DMS 273 (cell line): ENCODE results near the gene TACC3.

Source experiments
- DNase-seq: peaks from one replicate; lab custom pipeline; 2025; ENCODE audit not compliant: unreplicated experiment; lab: John Stamatoyannopoulos, UW

Gene TACC3

GRCh38 chr4:1721666-1722550 is 587 bp downstream of the TACC3 start:
- DNase-seq: peak; percentile 51

GRCh38 chr4:1722551-1723118 is 1.3 kb downstream of the TACC3 start:
- no peak for DNase-seq

- DNase-seq: no peak
Measured at GRCh38 chr4:1723131-1723801, 1.9 kb downstream of the TACC3 start.

GRCh38 chr4:1725521-1725920 is 4.2 kb downstream of the TACC3 start:
- no peak for DNase-seq

GRCh38 chr4:1726146-1726934 is 5.0 kb downstream of the TACC3 start:
- DNase-seq: peak; percentile 80

- no peak for DNase-seq
Measured at GRCh38 chr4:1727117-1728031, 6.1 kb downstream of the TACC3 start.

- DNase-seq: no peak
Measured at GRCh38 chr4:1728061-1728980, 7.0 kb downstream of the TACC3 start.

GRCh38 chr4:1730532-1731135 is 9.3 kb downstream of the TACC3 start:
- DNase-seq: no peak

- DNase-seq: no peak
Measured at GRCh38 chr4:1731180-1731579, 9.9 kb downstream of the TACC3 start.

- DNase-seq: no peak
Measured at GRCh38 chr4:1732911-1733310, 11.6 kb downstream of the TACC3 start.

- DNase-seq: no peak
Measured at GRCh38 chr4:1735215-1735614, 13.9 kb downstream of the TACC3 start.

- no peak for DNase-seq
Measured at GRCh38 chr4:1736812-1737211, 15.5 kb downstream of the TACC3 start.

GRCh38 chr4:1737666-1738065 is 16.3 kb downstream of the TACC3 start:
- DNase-seq: no peak

GRCh38 chr4:1738410-1738809 is 17.1 kb downstream of the TACC3 start:
- DNase-seq: no peak

- DNase-seq: no peak
Measured at GRCh38 chr4:1739358-1739757, 18.0 kb downstream of the TACC3 start.

GRCh38 chr4:1740021-1740545 is 18.8 kb downstream of the TACC3 start:
- no peak for DNase-seq

- DNase-seq: no peak
Measured at GRCh38 chr4:1741208-1741607, 19.9 kb downstream of the TACC3 start.

- DNase-seq: no peak
Measured at GRCh38 chr4:1743551-1743950, 22.2 kb downstream of the TACC3 start.

- no peak for DNase-seq
Measured at GRCh38 chr4:1743975-1744374, 22.7 kb downstream of the TACC3 start.
